H1 (cell line): ENCODE data around the gene ANO9. TPM values are rescaled to one million over a fixed set of nuclear protein-coding genes. Genes with fewer than 3 reads are reported as not detected.

Experiments used
- CTCF ChIA-PET: fragments of 300-600 bp; sonication (Branson Sonifier 250); formaldehyde crosslinking; loops from one replicate; lab custom pipeline; 2021; ENCODE audit not compliant: partially characterized antibody; lab: Charles Lee
- POLR2A ChIA-PET: fragments of 300-600 bp; sonication (Branson Sonifier 250); formaldehyde crosslinking; loops from one replicate; lab custom pipeline; 2021; ENCODE audit warnings: inconsistent platforms; ENCODE audit not compliant: partially characterized antibody; lab: Charles Lee
- DNase-seq, 2 experiments: peaks; one replicate each; pipeline versions ENCODE4 v3.0.0 to v3.0.0-alpha.2; 2010 to 2022; ENCODE audit warnings: low spot score in 2 of 2, low read depth in 1 of 2, mixed read lengths in 1 of 2
- FAIRE-seq: peaks from 2 replicates; lab custom pipeline; 2011; peaks lifted over from hg19 to GRCh38; lab: Jason Lieb, UNC
- H2AFZ ChIP-seq: 2 replicates; pipeline ENCODE4 v1.8.1; 2012; ENCODE audit warnings: low read length, inconsistent platforms
- H2AK5ac ChIP-seq: 2 replicates; pipeline ENCODE4 v1.6.1; 2013; ENCODE audit warnings: low read depth, low read length
- H2BK120ac ChIP-seq: replicated peaks from 2 replicates; pipeline ENCODE3; 2013; ENCODE audit warnings: low read depth, low read length, inconsistent platforms
- H2BK12ac ChIP-seq: 2 replicates; pipeline ENCODE4 v1.6.1; 2013; ENCODE audit warnings: low read depth, low read length
- H2BK15ac ChIP-seq: 2 replicates; pipeline ENCODE4 v1.6.1; 2013; ENCODE audit warnings: low read length
- H2BK20ac ChIP-seq: 2 replicates; pipeline ENCODE4 v1.6.1; 2013; ENCODE audit warnings: low read length
- H2BK5ac ChIP-seq: 2 replicates; pipeline ENCODE4 v1.6.1; 2013; ENCODE audit warnings: low read depth, low read length
- H3K14ac ChIP-seq: 2 replicates; pipeline ENCODE4 v1.6.1; 2013; ENCODE audit warnings: inconsistent platforms; ENCODE audit not compliant: insufficient read length
- H3K18ac ChIP-seq: 2 replicates; pipeline ENCODE4 v1.6.1; 2013; ENCODE audit warnings: low read length; ENCODE audit errors: extremely low read depth
- H3K23ac ChIP-seq: 2 replicates; pipeline ENCODE4 v1.6.1; 2013; ENCODE audit warnings: inconsistent platforms; ENCODE audit not compliant: insufficient read length
- H3K23me2 ChIP-seq: 2 replicates; pipeline ENCODE4 v1.6.1; 2013; ENCODE audit warnings: low read depth, low read length
- H3K27ac ChIP-seq: 2 replicates; pipeline ENCODE4 v1.6.1; 2011; ENCODE audit warnings: low read depth, low read length, inconsistent platforms
- H3K27me3 ChIP-seq, 4 experiments: replicated peaks in 1 of 4; 1 replicate in 1 of 4; 2 replicates in 3 of 4; pipeline versions ENCODE4 v1.6.1 to v1.8.1; 2011 to 2013; ENCODE audit warnings: low read length in 3 of 4, mild to moderate bottlenecking in 3 of 4, inconsistent platforms in 2 of 4, mixed read lengths in 2 of 4, moderate library complexity in 1 of 4; ENCODE audit not compliant: control insufficient read depth in 3 of 4, insufficient read depth in 3 of 4; ENCODE audit errors: extremely low read depth in 1 of 4
- H3K36me3 ChIP-seq, 4 experiments: 2 replicates each; pipeline versions ENCODE4 v1.6.1 to v1.8.1; 2011 to 2013; ENCODE audit warnings: mild to moderate bottlenecking in 4 of 4, low read length in 3 of 4, moderate library complexity in 2 of 4, control low read depth in 1 of 4, inconsistent platforms in 1 of 4; ENCODE audit not compliant: insufficient read depth in 4 of 4, control insufficient read depth in 2 of 4
- H3K4ac ChIP-seq: replicated peaks from 2 replicates; pipeline ENCODE3; 2013; ENCODE audit warnings: low read length, low read depth, mixed read lengths, inconsistent platforms; ENCODE audit not compliant: insufficient read length
- H3K4me1 ChIP-seq, 4 experiments: replicated peaks in 1 of 4; 1 replicate in 1 of 4; 2 replicates in 3 of 4; pipeline versions ENCODE4 v1.6.1 to v1.8.1; 2011 to 2013; ENCODE audit warnings: low read length in 3 of 4, inconsistent platforms in 2 of 4, mixed read lengths in 1 of 4; ENCODE audit not compliant: insufficient read depth in 4 of 4, control insufficient read depth in 3 of 4
- H3K4me2 ChIP-seq, 2 experiments: 2 replicates each; pipeline versions ENCODE4 v1.6.1 to v1.8.1; 2011 to 2013; ENCODE audit warnings: low read depth in 2 of 2, low read length in 2 of 2, control low read depth in 1 of 2, inconsistent platforms in 1 of 2, mild to moderate bottlenecking in 1 of 2; ENCODE audit not compliant: insufficient read depth in 1 of 2
- H3K4me3 ChIP-seq, 4 experiments: fragments of 200-600, 300-600 bp in 1 of 4; sonication (generic), shearing (Covaris generic), sonication (Bioruptor Twin) in 1 of 4; 2 replicates each; pipeline versions ENCODE4 v1.5.1 to v1.8.1; 2011 to 2016; ENCODE audit warnings: low read length in 4 of 4, low read depth in 3 of 4, control low read depth in 2 of 4, inconsistent platforms in 2 of 4, mild to moderate bottlenecking in 2 of 4, mixed read lengths in 1 of 4, moderate library complexity in 1 of 4; ENCODE audit not compliant: insufficient read depth in 2 of 4; ENCODE audit errors: extremely low read depth in 1 of 4
- H3K56ac ChIP-seq: replicated peaks from 2 replicates; pipeline ENCODE3; 2013; ENCODE audit warnings: low read depth, mild to moderate bottlenecking, mixed read lengths, low read length, inconsistent platforms; ENCODE audit not compliant: insufficient read length
- H3K79me1 ChIP-seq: 2 replicates; pipeline ENCODE4 v1.6.1; 2013; ENCODE audit warnings: low read depth, low read length, control low read depth
- H3K79me2 ChIP-seq, 2 experiments: 2 replicates each; pipeline versions ENCODE4 v1.6.1 to v1.8.1; 2012 to 2013; ENCODE audit warnings: low read length in 2 of 2, mild to moderate bottlenecking in 2 of 2, inconsistent platforms in 1 of 2; ENCODE audit not compliant: insufficient read depth in 2 of 2, control insufficient read depth in 1 of 2
- H3K9ac ChIP-seq, 4 experiments: replicated peaks in 1 of 4; 1 replicate in 1 of 4; 2 replicates in 3 of 4; pipeline versions ENCODE4 v1.6.1 to v1.8.1; 2011 to 2013; ENCODE audit warnings: low read depth in 3 of 4, low read length in 3 of 4, control low read depth in 2 of 4, mild to moderate bottlenecking in 2 of 4, moderate library complexity in 2 of 4, inconsistent platforms in 1 of 4; ENCODE audit errors: extremely low read depth in 1 of 4
- H3K9me3 ChIP-seq, 2 experiments: 2 replicates each; pipeline versions ENCODE4 v1.6.1 to v1.8.1; 2012 to 2013; ENCODE audit warnings: mild to moderate bottlenecking in 2 of 2, moderate library complexity in 2 of 2, control low read depth in 1 of 2, inconsistent platforms in 1 of 2, low read depth in 1 of 2, low read length in 1 of 2, mixed read lengths in 1 of 2; ENCODE audit not compliant: insufficient read depth in 2 of 2
- H4K20me1 ChIP-seq, 2 experiments: replicated peaks in 1 of 2; 2 replicates each; pipeline versions ENCODE3 to v1.8.1; 2011 to 2013; ENCODE audit warnings: inconsistent platforms in 2 of 2, low read length in 2 of 2, mild to moderate bottlenecking in 1 of 2; ENCODE audit not compliant: insufficient read depth in 2 of 2, control insufficient read depth in 1 of 2
- H4K5ac ChIP-seq: 2 replicates; pipeline ENCODE4 v1.6.1; 2013; ENCODE audit warnings: low read length, low read depth, mixed read lengths, inconsistent platforms; ENCODE audit not compliant: insufficient read length
- H4K8ac ChIP-seq: 2 replicates; pipeline ENCODE4 v1.8.0; 2013; ENCODE audit warnings: mild to moderate bottlenecking, moderate library complexity, low read length, inconsistent platforms; ENCODE audit not compliant: insufficient read depth; ENCODE audit errors: extremely low read depth
- H4K91ac ChIP-seq: replicated peaks from 2 replicates; pipeline ENCODE3; 2013; ENCODE audit warnings: low read length, mixed read lengths, inconsistent platforms; ENCODE audit not compliant: insufficient read length
- CBX5 ChIP-seq: fragments of 300-800, 300-1000 bp; sonication (generic); IDR thresholded peaks from 2 replicates; pipeline ENCODE4 v1.7.1; 2016; ENCODE audit warnings: antibody characterized with exemption, low read length, low read depth
- CHD1 ChIP-seq: IDR thresholded peaks from 2 replicates; pipeline ENCODE4 v1.6.1; 2012; ENCODE audit warnings: low read depth, low read length, improper control_type of control experiment
- E2F6 ChIP-seq: IDR thresholded peaks from 2 replicates; pipeline ENCODE4 v1.6.1; 2012; ENCODE audit warnings: inconsistent platforms
- GABPA ChIP-seq: IDR thresholded peaks from 2 replicates; pipeline ENCODE4 v1.6.1; 2011; ENCODE audit warnings: mild to moderate bottlenecking, low read length, moderate library complexity, borderline replicate concordance; ENCODE audit not compliant: insufficient read depth
- HDAC6 ChIP-seq: IDR thresholded peaks from one replicate; pipeline ENCODE4 v1.7.1; 2012; ENCODE audit warnings: low read depth, mild to moderate bottlenecking, inconsistent platforms, low read length, moderate library complexity
- JUN ChIP-seq: IDR thresholded peaks from 2 replicates; pipeline ENCODE4 v1.6.1; 2011; ENCODE audit warnings: low read depth, mild to moderate bottlenecking, improper control_type of control experiment, low read length
- KDM4A ChIP-seq: IDR thresholded peaks from one replicate; pipeline ENCODE4 v1.7.1; 2012; ENCODE audit warnings: low read depth, mild to moderate bottlenecking, moderate library complexity, low read length, inconsistent platforms; ENCODE audit not compliant: severe bottlenecking
- NANOG ChIP-seq: IDR thresholded peaks from 2 replicates; pipeline ENCODE4 v1.6.1; 2011; ENCODE audit warnings: low read length, low read depth, mild to moderate bottlenecking, inconsistent platforms; ENCODE audit not compliant: insufficient read depth, poor library complexity, severe bottlenecking
- POLR2AphosphoS5 ChIP-seq: IDR thresholded peaks from 2 replicates; pipeline ENCODE4 v1.6.1; 2011; ENCODE audit warnings: low read depth, low read length
- RBBP5 ChIP-seq: IDR thresholded peaks from 2 replicates; pipeline ENCODE4 v1.7.1; 2012; ENCODE audit warnings: low read depth, mild to moderate bottlenecking, inconsistent platforms, low read length, moderate library complexity, borderline replicate concordance
- RXRA ChIP-seq: IDR thresholded peaks from 2 replicates; pipeline ENCODE4 v1.6.1; 2011; ENCODE audit warnings: low read depth, mild to moderate bottlenecking, low read length, moderate library complexity; ENCODE audit not compliant: insufficient read depth
- WGBS, 2 experiments: shearing (Covaris generic) in 1 of 2; methylation state at CpG; one replicate each; pipeline versions ENCODE4 v1.1.6 to v1.1.7; 2013 to 2015; ENCODE audit warnings: low lambda C conversion rate in 2 of 2, mixed read lengths in 2 of 2, inconsistent platforms in 1 of 2, low coverage in 1 of 2, missing lambda C conversion rate in 1 of 2; ENCODE audit not compliant: insufficient replicate concordance in 2 of 2, insufficient coverage in 1 of 2, insufficient read length in 1 of 2; ENCODE audit errors: extremely low coverage in 1 of 2, missing lambda C conversion rate in 1 of 2; 5-methylcytosine and 5-hydroxymethylcytosine counted together
- polyA plus RNA-seq, 7 experiments: library from polyadenylated mRNA; depleted of rRNA in 3 of 7; stranded (reverse) in 5 of 7; unstranded in 2 of 7; fragments of >200 nt in 5 of 7; fragments of 200-250 nt in 2 of 7; gene quantifications; 1 replicate in 5 of 7; 2 replicates in 1 of 7; 4 replicates in 1 of 7; pipeline versions ENCODE4 v1.2.1 to v1.2.3, GENCODE V29; 2011 to 2013; ENCODE audit warnings: missing spikeins in 2 of 7, mixed read lengths in 2 of 7
- total RNA-seq: library from RNA; stranded (reverse); fragmentation: NEBNext Ultra II Directional; extraction: Animal tissue kit (Norgen Biotek cat#: 25700); gene quantifications from 2 replicates; pipeline ENCODE4 v1.2.1, GENCODE V29; 2021
- TF ChIP-seq, protein P1 (sequence below): IDR thresholded peaks from 2 replicates; pipeline ENCODE4 v1.6.1; 2011; ENCODE audit warnings: low read depth, mild to moderate bottlenecking, low read length; ENCODE audit not compliant: insufficient read depth

The ANO9 gene
- total and polyA plus RNA-seq, 2 of the 8 experiments (the other 6 are each of a cell fraction or from before 2014, with no cell fraction given): 20.0 to 20.7 TPM

DNA sequence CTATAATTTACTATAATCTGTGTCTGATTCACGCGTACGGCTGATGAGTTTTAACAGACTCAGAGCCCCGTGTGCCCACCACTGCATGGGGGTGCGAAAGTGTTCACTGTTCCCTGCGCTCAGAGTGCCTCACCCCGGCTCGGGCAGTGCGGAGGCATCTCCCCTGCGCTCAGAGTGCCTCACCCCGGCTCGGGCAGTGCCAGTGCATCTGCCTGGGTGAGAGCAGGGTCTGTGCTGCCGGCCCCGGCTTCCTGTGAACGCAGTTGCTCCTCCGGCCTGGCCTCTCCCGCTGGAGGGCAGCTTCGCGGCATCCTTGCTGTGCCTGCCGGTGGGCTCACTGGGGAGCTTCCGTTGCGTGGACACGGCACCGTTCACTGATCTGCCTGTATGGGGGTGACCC, 22.5 kb upstream of the ANO9 start:
- Histone ChIP-seq H3K23ac (no peak overlapping the region), H3K4ac (no peak overlapping the region), H4K8ac (no peak overlapping the region), H2BK12ac (no peak overlapping the region), H3K36me3 (peaks cover 5 to 13% (median 8%) of the 10 kb centered on the region in 4 experiments; a peak in 5 of 8 replicates), H4K91ac (no peak overlapping the region), H3K56ac (no peak overlapping the region), H3K14ac (no peak overlapping the region), H2AFZ (no peak overlapping the region), H3K27me3 (no peaks in the 10 kb centered on the region), H3K18ac (no peak overlapping the region), H4K20me1 (peaks cover 0 to 11% of the 10 kb centered on the region in 2 experiments), H3K9me3 (no peaks in the 10 kb centered on the region), H3K79me2 (peaks cover 0 to 8% of the 10 kb centered on the region in 2 experiments; a peak in 1 of 4 replicates), H2BK15ac (no peak overlapping the region), H3K4me2 (no peak overlapping the region), H3K4me3 (no peak overlapping the region), H3K23me2 (0 out of 2 replicates have a peak, but pooled peaks cover 1% of the 10 kb centered on the region), H2BK5ac (no peak overlapping the region), H3K4me1 (peaks cover 0 to 5% (median under 1%) of the 10 kb centered on the region in 4 experiments; a peak in 3 of 7 replicates), H2BK120ac (no peak overlapping the region), H2BK20ac (no peak overlapping the region), H3K79me1 (peaks cover 16% of the 10 kb centered on the region), H3K9ac (no peak overlapping the region), H2AK5ac (no peak overlapping the region), H3K27ac (no peak overlapping the region), H4K5ac (no peak overlapping the region)
- DNase-seq: no peak
- ChIA-PET CTCF (interaction anchor here (1.9 to 2.1 kb wide), 2 partner anchors 9 to 15 kb away, joined by 8 to 12 read pairs; partner anchors contain the start of gene PTDSS2), POLR2A (interaction anchor here (1.2 to 4.9 kb wide), 2 partner anchors 10 to 13 kb away, joined by 3 to 19 read pairs; partner anchors contain the start of gene PTDSS2)
- no peak for FAIRE-seq
- WGBS, 2 experiments: 94% methylated on average over 24 of the region's 24 CpGs; no CpG with 5 or more reads in 1 of the 2 experiments
- TF ChIP-seq GABPA: no peak
- no peak for TF ChIP-seq RXRA
- TF ChIP-seq NANOG: no peak
- TF ChIP-seq POLR2AphosphoS5: no peak
- TF ChIP-seq, protein P1, sequence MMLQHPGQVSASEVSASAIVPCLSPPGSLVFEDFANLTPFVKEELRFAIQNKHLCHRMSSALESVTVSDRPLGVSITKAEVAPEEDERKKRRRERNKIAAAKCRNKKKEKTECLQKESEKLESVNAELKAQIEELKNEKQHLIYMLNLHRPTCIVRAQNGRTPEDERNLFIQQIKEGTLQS: no peak
- no peak for TF ChIP-seq RBBP5
- TF ChIP-seq E2F6: no peak
- no peak for TF ChIP-seq JUN
- no peak for TF ChIP-seq HDAC6
- TF ChIP-seq CHD1: no peak
- no peak for TF ChIP-seq KDM4A
- no peak for TF ChIP-seq CBX5
